GM19452 (cell line): ENCODE measurements around the gene ABCC6.
"Not testable (repeated sequence)": the region's sequence is repeated elsewhere in the genome, so short reads cannot be mapped to it uniquely, and the experiment has no call there.

ENCODE experiments used
- ATAC-seq: cut with Tn5 transposase; IDR thresholded peaks from one replicate; pipeline ENCODE4 v1.9.1; 2021; ENCODE audit not compliant: unreplicated experiment

Gene ABCC6

GRCh38 chr16:16162591-16162990 lies 60.7 kb downstream of the ABCC6 start:
- ATAC-seq: no peak

GRCh38 chr16:16161840-16162239 lies 61.5 kb downstream of the ABCC6 start:
- ATAC-seq: not testable (repeated sequence)

GRCh38 chr16:16161319-16161718 lies 62.0 kb downstream of the ABCC6 start:
- no peak for ATAC-seq

- no peak for ATAC-seq
Observed at GRCh38 chr16:16159662-16160061, 63.6 kb downstream of the ABCC6 start.

DNA sequence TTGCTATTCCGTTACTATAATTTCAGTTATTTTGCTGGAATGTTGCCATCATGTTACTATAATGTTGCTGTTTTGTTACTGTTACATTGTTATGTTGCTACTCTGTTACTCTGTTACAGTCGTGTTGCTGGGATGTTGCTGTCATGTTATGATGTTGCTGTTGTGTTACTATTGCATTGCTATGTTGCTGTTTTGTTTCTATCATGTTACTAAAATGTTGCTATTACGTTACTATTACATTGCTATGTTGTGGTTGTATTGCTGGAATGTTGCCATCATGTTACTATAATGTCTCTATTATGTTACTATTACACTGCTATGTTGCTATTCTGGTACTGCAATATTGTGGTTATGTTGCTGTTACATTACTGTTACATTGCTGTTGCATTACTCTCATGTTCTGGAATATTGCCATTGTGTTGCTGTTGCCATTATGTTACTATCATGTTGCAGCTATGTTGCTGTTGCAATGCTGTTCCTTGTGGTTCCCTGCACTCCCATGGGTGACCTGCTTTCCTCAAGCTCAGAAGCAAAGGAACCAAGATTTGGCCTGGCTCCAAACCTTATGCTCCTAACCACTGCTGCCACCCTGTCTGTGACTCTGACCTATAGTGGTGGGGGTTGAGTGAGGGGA lies 64.4 kb downstream of the ABCC6 start:
- ATAC-seq: no peak

DNA sequence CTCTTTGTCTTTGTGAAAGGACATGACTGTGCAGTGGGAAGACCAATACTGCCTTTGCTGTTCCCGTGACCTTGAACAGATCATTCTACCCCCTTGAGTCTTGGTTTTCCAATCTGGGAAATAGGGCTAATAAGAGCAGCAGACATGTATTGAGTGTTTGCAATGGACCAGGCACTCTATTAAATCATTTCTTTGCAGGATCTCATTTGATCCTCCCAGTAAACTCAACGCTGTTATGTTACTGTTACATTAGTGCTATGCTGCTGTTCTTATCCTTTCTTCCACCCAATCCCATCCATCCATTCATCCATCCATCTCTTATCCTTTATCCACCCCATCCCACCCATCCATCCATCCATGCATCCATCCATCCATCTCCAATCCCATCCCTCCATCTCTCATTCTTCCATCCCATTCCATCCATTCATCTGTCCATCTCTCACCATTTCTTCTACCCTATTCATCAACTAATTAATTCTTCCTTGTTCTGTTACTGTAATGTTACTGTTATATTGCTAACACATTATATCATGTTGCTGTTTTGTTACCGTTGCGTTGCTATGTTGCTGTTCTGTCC lies 65.1 kb downstream of the ABCC6 start:
- ATAC-seq: no peak

DNA sequence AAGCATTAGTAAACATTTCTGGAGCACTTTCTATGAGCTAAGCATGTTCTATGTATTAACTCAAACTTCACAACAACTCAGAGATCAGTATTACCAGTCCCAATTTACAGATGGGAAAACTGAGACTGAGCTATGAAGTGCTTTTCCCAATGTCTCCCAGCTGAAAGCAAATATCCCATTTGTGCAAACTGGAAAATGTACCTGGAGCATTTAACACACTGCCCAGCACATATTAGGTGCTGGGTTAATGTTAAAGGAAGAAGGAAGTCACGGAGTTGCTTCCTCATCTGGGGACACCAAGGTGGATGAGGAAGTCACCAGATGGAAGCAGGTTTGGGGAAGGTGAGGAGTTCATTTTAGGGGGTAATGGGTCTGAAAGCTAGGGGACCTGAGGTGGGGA lies 66.1 kb downstream of the ABCC6 start:
- ATAC-seq: no peak

GRCh38 chr16:16155234-16155633 lies 68.1 kb downstream of the ABCC6 start:
- ATAC-seq: no peak

GRCh38 chr16:16154281-16154951 lies 68.9 kb downstream of the ABCC6 start:
- no peak for ATAC-seq

DNA sequence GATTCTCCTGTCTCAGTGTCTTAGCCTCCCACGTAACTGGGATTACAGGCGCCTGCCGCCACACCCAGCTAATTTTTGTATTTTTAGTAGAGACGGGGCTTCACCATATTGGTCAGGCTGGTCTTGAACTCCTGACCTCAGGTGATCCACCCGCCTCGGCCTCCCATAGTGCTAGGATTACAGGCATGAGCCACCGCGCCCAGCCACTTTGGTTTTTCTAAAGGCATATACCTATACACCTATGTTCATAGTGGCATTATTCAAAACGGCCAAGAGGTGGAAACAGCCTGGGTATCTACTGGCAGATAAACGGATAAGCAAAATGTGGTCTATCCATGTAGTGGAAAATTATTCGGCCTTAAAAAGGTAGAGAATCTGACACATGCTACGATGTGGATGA lies 70.3 kb downstream of the ABCC6 start:
- not testable (repeated sequence) for ATAC-seq

- ATAC-seq: no peak
Observed at GRCh38 chr16:16151315-16151714, 72.0 kb downstream of the ABCC6 start.

GRCh38 chr16:16150878-16151152 lies 72.5 kb downstream of the ABCC6 start:
- ATAC-seq: no peak

DNA sequence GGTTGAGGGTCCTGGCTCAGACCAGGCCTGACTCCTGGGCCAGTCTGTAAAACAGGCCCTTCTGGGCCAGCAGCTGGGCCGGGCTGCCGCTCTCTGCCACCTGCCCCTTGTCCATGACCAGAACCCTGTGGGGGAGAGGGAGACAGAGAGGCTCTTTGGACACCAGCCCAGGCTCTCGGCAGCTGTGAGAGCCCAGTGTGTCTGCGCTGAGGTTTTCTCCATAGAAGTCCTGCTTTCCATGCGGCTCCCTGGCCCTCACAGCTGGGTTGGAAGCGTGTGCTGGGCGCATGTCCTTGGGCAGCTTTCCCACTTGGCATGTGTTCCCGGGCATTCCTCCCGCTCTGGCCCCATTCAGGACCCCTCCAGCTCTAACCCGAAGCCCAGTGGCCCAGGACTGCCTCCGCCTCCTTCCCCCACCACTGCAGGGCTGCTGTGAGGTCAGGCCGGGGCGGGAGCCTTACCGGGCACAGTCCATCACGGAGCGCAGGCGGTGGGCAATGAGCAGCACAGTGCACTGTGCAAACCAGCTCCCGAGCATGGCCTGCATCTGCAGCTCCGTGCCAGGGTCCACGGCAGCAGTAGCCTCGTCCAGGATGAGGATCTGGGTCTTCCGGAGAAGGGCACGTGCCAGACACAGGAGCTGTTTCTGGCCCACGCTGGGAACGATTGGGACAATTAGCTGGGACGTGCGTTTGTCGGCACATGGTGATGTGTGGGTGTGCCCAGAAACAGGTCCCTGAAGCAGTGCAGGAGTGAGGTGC lies 73.0 kb downstream of the ABCC6 start:
- ATAC-seq: no peak

- ATAC-seq: no peak
Observed at GRCh38 chr16:16149710-16150116, 73.6 kb downstream of the ABCC6 start.

DNA sequence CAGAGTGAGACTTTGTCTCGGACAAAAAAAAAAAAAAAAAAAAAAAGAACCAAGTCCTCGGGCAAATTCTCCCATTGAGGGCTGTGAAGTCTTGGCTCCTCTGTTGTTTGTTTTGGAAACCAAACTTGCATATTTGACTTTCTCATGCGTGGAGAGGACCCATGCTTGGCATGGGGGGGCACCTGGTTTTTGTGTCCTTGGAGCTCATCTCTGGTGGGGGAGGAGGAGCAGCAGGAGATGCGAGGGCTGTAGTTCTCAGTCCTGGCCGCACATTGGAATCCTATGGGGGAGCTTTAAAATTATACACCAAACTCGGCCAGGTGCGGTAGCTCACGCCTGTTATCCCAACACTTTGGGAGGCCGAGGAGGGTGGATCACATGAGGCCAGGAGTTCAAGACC lies 74.5 kb downstream of the ABCC6 start:
- ATAC-seq: no peak

- not testable (repeated sequence) for ATAC-seq
Observed at GRCh38 chr16:16148000-16148599, 75.2 kb downstream of the ABCC6 start.

- ATAC-seq: no peak
Observed at GRCh38 chr16:16147316-16147999, 75.8 kb downstream of the ABCC6 start.

GRCh38 chr16:16146380-16147315 lies 76.6 kb downstream of the ABCC6 start:
- no peak for ATAC-seq

DNA sequence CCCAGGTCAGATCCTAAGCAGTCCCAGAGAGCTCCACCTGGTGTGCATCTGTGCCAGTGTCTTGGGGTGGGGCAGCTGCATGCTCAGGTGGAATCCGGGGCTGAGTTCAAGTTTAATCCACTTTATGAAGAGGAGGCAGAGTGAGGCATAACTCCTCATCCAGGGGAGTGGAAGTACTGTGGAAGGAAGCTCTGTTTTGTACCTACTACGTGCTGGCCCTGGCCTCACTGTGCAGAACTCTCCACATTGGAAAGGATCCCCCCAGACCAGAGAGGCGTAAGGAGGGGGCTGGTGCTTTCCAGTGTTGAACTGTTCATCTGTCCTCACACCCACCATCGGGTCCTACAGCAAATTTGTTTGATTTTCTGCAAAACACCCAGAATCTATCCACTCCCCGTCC lies 78.0 kb downstream of the ABCC6 start:
- no peak for ATAC-seq

- no peak for ATAC-seq
Observed at GRCh38 chr16:16144416-16144815, 78.9 kb downstream of the ABCC6 start.
